B cell (primary cell): ENCODE results near the gene KMT2A. TPM values are rescaled to one million over a fixed set of nuclear protein-coding genes. Genes with fewer than 3 reads are reported as not detected.

ENCODE experiments used
- ATAC-seq: fragments of 200-7000 bp; cut with Tn5 transposase; one replicate; pipeline ENCODE4 v1.10.0; 2021; ENCODE audit warnings: low read depth, mild to moderate bottlenecking, moderate number of reproducible peaks, moderate library complexity
- CTCF ChIA-PET: fragments of 350-600 bp; sonication (Branson Sonifier 250); formaldehyde crosslinking; loops from one replicate; lab custom pipeline; 2021; ENCODE audit warnings: antibody characterized with exemption, inconsistent platforms; lab: Charles Lee
- POLR2A ChIA-PET: fragments of 350-600 bp; sonication (Branson Sonifier 250); formaldehyde crosslinking; loops from one replicate; lab custom pipeline; 2021; ENCODE audit warnings: antibody characterized with exemption; lab: Charles Lee
- DNase-seq: peaks from one replicate; pipeline ENCODE4 v3.0.0; 2013
- H2AFZ ChIP-seq: 2 replicates; pipeline ENCODE4 v1.6.1; 2012; ENCODE audit warnings: mild to moderate bottlenecking, low read depth, low read length; ENCODE audit not compliant: insufficient read depth, poor library complexity, severe bottlenecking
- H3K27ac ChIP-seq, 2 donors: 1 replicate in 1 of 2; 2 replicates in 1 of 2; pipeline ENCODE4 v1.5.1; 2012 to 2013; ENCODE audit warnings: low read length in 2 of 2, mild to moderate bottlenecking in 2 of 2, moderate library complexity in 1 of 2
- H3K27me3 ChIP-seq, 4 experiments: fragments of 200-600 bp in 1 of 4; sonication (generic) in 1 of 4; replicated peaks in 1 of 4; 1 replicate in 2 of 4; 2 replicates in 2 of 4; pipeline versions ENCODE4 v1.6.1 to v1.7.0; 2013 to 2016; ENCODE audit warnings: low read length in 3 of 4, mild to moderate bottlenecking in 2 of 4, mixed read lengths in 1 of 4, moderate library complexity in 1 of 4; ENCODE audit not compliant: insufficient read depth in 4 of 4, control insufficient read depth in 3 of 4; ENCODE audit errors: control extremely low read depth in 1 of 4
- H3K36me3 ChIP-seq, 2 experiments: replicated peaks in 1 of 2; 1 replicate in 1 of 2; 2 replicates in 1 of 2; pipeline versions ENCODE4 v1.6.1 to v1.7.1; 2013; ENCODE audit warnings: low read length in 1 of 2; ENCODE audit not compliant: insufficient read depth in 2 of 2, control insufficient read depth in 1 of 2; ENCODE audit errors: control extremely low read depth in 1 of 2, extremely low read depth in 1 of 2
- H3K4me1 ChIP-seq, 2 donors: fragments of 200-600 bp in 1 of 2; sonication (generic) in 1 of 2; 1 replicate in 1 of 2; 2 replicates in 1 of 2; pipeline versions ENCODE4 v1.5.1 to v1.6.1; 2013 to 2017; ENCODE audit warnings: low read length in 2 of 2; ENCODE audit not compliant: control insufficient read depth in 2 of 2, insufficient read depth in 2 of 2
- H3K4me2 ChIP-seq: replicated peaks from 2 replicates; pipeline ENCODE3; 2012; ENCODE audit warnings: mild to moderate bottlenecking, low read depth, low read length; ENCODE audit not compliant: poor library complexity, severe bottlenecking
- H3K4me3 ChIP-seq, 5 experiments: fragments of 200-600 bp in 1 of 5; sonication (generic) in 1 of 5; 1 replicate in 3 of 5; 2 replicates in 2 of 5; pipeline versions ENCODE4 v1.5.1 to v1.7.0; 2011 to 2016; ENCODE audit warnings: low read length in 4 of 5, mild to moderate bottlenecking in 4 of 5, low read depth in 2 of 5, control low read depth in 1 of 5, moderate library complexity in 1 of 5; ENCODE audit not compliant: insufficient read depth in 1 of 5; ENCODE audit errors: control extremely low read depth in 1 of 5, extremely low read depth in 1 of 5
- H3K79me2 ChIP-seq: fragments of 200-600 bp; sonication (generic); one replicate; pipeline ENCODE4 v1.6.0; 2016; ENCODE audit warnings: low read length; ENCODE audit not compliant: control insufficient read depth, insufficient read depth
- H3K9ac ChIP-seq: fragments of 200-600 bp; sonication (generic); 2 replicates; pipeline ENCODE4 v1.6.1; 2017; ENCODE audit warnings: mild to moderate bottlenecking, low read length, moderate library complexity
- H3K9me3 ChIP-seq, 3 donors: one replicate each; pipeline versions ENCODE4 v1.6.1 to v1.7.1; 2013; ENCODE audit warnings: low read length in 2 of 3; ENCODE audit not compliant: control insufficient read depth in 2 of 3, insufficient read depth in 1 of 3; ENCODE audit errors: control extremely low read depth in 1 of 3
- H4K20me1 ChIP-seq: 2 replicates; pipeline ENCODE4 v1.6.0; 2012; ENCODE audit warnings: mild to moderate bottlenecking, low read length; ENCODE audit not compliant: insufficient read depth, control insufficient read depth, poor library complexity, severe bottlenecking
- H3K27ac Mint-ChIP-seq: one replicate; pipeline ENCODE4 v1.8.0; 2021; ENCODE audit warnings: mixed read lengths
- H3K27me3 Mint-ChIP-seq: one replicate; pipeline ENCODE4 v1.8.0; 2021; ENCODE audit warnings: mixed read lengths
- H3K4me1 Mint-ChIP-seq: one replicate; pipeline ENCODE4 v1.8.0; 2021; ENCODE audit warnings: mixed read lengths
- H3K4me3 Mint-ChIP-seq: one replicate; pipeline ENCODE4 v1.8.0; 2021; ENCODE audit warnings: mixed read lengths
- H3K9me3 Mint-ChIP-seq: one replicate; pipeline ENCODE4 v1.8.0; 2022; ENCODE audit warnings: mixed read lengths; ENCODE audit not compliant: insufficient read depth
- CTCF ChIP-seq: fragments of 200-600 bp; IDR thresholded peaks from one replicate; pipeline ENCODE4 v1.8.0; 2022; ENCODE audit warnings: antibody characterized with exemption, mild to moderate bottlenecking
- EZH2 ChIP-seq: IDR thresholded peaks from 2 replicates; pipeline ENCODE4 v1.6.1; 2012; ENCODE audit warnings: borderline replicate concordance, low read depth, mild to moderate bottlenecking, moderate library complexity, low read length; ENCODE audit not compliant: insufficient read depth, poor library complexity, severe bottlenecking
- WGBS: methylation state at CpG from one replicate; pipeline ENCODE4 v1.1.5; 2013; ENCODE audit warnings: missing lambda C conversion rate; ENCODE audit not compliant: insufficient coverage; 5-methylcytosine and 5-hydroxymethylcytosine counted together
- intact Hi-C: fragments of 100-400 bp; cut with micrococcal nuclease; formaldehyde crosslinking; loops from one replicate; pipeline ENCODE4 v1.10.0; 2022
- polyA plus RNA-seq: library from polyadenylated mRNA; depleted of rRNA; stranded (reverse); fragments of >200 nt; gene quantifications from 2 replicates; pipeline ENCODE4 v1.2.3, GENCODE V29; 2012
- total RNA-seq, 2 donors: library from RNA; stranded (reverse); fragments of 120-200 nt in 1 of 2; gene quantifications; 1 replicate in 1 of 2; 2 replicates in 1 of 2; pipeline versions ENCODE4 v1.2.3 to v1.2.4, GENCODE V29; 2013 to 2022

The KMT2A gene
- total and polyA plus RNA-seq, 2 donors (not counting 1 experiment from before 2014, with no cell fraction given), result 32.1 to 175 TPM

DNA sequence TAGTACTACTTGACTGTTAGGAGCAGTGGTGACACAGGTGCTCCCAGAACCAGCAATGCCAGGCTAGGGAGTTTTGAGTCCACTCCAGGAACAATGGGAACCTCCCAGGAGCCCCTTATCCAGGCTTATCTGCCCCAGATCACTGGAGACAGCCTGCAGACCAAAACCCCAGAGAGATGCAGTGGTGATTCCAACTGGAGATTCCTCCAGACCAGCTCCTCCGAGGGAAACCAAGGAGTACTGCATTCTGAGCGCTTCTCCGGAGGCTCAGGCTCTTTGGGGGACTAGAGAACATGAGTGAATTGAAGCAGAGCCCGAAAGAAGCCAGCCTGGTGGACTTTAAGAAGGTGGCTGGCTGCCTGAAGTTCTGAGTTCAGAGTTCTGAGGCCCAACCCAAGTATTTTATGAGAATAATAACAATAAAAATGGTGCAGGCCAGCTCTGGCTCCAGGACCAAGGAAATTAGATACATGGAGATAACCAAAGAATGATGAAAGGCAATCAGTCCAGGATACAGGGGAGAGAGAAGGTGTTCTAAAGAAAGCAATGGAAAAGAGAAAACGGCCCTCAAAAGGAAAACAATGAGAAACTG, 93.4 kb downstream of the KMT2A start:
- Mint-ChIP-seq H3K4me3 (peak overlapping the region; percentile 97), H3K27me3 (no peaks in the 10 kb centered on the region), H3K4me1 (peaks cover 27% of the 10 kb centered on the region), H3K27ac (peak overlapping the region; percentile 65), H3K9me3 (no peaks in the 10 kb centered on the region)
- peak overlapping the region in 2 of 5 experiments; percentile 1 to 73 for H3K4me3 ChIP-seq
- ATAC-seq (no peak), DNase-seq (no peak)
- 93% methylated on average over 4 of the region's 5 CpGs for WGBS
- ChIA-PET CTCF (interaction anchor here (1.1 to 1.2 kb wide), 2 partner anchors 44 to 94 kb away, joined by 3 read pairs; no protein-coding TSS in a partner anchor), POLR2A (no interaction called here)
- no peaks in the 10 kb centered on the region for H4K20me1 ChIP-seq
- intact Hi-C loops, result loop anchor here (2.0 kb wide), 2 partner anchors 43 to 91 kb away; partner anchors contain the start of gene ARCN1
- TF ChIP-seq EZH2 (no peak), CTCF (no peak)
- peak overlapping the region; percentile 79 for H3K9ac ChIP-seq
- no peak overlapping the region for H3K27ac ChIP-seq
- H3K4me2 ChIP-seq, result peak overlapping the region; percentile 85
- H3K36me3 ChIP-seq, result no peaks in the 10 kb centered on the region
- H3K9me3 ChIP-seq, result no peaks in the 10 kb centered on the region
- H3K79me2 ChIP-seq, result no peaks in the 10 kb centered on the region
- H3K4me1 ChIP-seq, result peaks cover 14 to 21% of the 10 kb centered on the region in 2 donors
- H2AFZ ChIP-seq, result peak overlapping the region; percentile 100
- H3K27me3 ChIP-seq, result no peaks in the 10 kb centered on the region

DNA sequence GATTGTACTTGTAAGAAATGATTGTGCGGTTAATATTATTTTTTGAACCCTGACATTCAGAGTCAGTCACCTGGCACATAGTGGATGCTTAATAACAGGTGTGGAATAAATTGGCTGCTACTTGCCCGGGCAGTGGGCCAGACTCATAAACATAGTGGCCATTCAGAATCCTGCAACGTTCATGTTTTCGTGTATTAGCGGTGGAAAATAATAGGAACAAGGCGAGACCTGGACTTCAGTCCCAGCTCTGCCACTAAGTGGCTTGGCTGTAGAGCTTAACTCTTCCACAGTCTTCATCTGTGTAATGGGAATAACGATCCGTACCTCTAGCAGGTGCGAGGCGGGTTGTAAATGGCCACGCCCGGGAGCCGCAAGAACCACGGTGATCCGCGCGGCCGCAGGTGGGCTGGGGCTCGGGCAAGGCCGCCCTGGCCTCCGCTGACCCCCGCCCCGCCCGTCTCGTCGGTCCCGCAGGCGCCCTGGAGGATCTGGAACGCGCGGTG, 93.9 kb downstream of the KMT2A start:
- H3K79me2 ChIP-seq, result no peaks in the 10 kb centered on the region
- no peaks in the 10 kb centered on the region for H3K36me3 ChIP-seq
- H3K4me1 Mint-ChIP-seq, result peaks cover 24% of the 10 kb centered on the region
- H2AFZ ChIP-seq, result peak overlapping the region; percentile 100
- H3K9me3 Mint-ChIP-seq, result no peaks in the 10 kb centered on the region
- TF ChIP-seq EZH2, result no peak
- no peak for TF ChIP-seq CTCF
- intact Hi-C loops, result loop anchor here (2.0 kb wide), 2 partner anchors 43 to 91 kb away; partner anchors contain the start of gene ARCN1
- no peaks in the 10 kb centered on the region for H3K9me3 ChIP-seq
- ATAC-seq (no peak), DNase-seq (no peak)
- H3K4me3 ChIP-seq, result peak overlapping the region; percentile 1 to 87 (median 73)
- ChIA-PET CTCF (interaction anchor here (1.0 to 1.2 kb wide), 3 partner anchors 21 to 95 kb away, joined by 3 read pairs; no protein-coding TSS in a partner anchor), POLR2A (interaction anchor here (1.2 kb wide), 1 partner anchor 95 kb away, joined by 4 read pairs; no protein-coding TSS in a partner anchor)
- H3K27ac Mint-ChIP-seq, result peak overlapping the region; percentile 65
- H3K27me3 Mint-ChIP-seq, result no peaks in the 10 kb centered on the region
- H3K27me3 ChIP-seq, result no peaks in the 10 kb centered on the region
- H3K27ac ChIP-seq, result peak overlapping the region in 1 of 2 donors; percentile 42
- H4K20me1 ChIP-seq, result no peaks in the 10 kb centered on the region
- peak overlapping the region; percentile 85 for H3K4me2 ChIP-seq
- H3K9ac ChIP-seq, result peak overlapping the region; percentile 79
- peak overlapping the region; percentile 97 for H3K4me3 Mint-ChIP-seq
- WGBS, result 5% methylated on average over 31 of the region's 31 CpGs
- H3K4me1 ChIP-seq, result peaks cover 14 to 21% of the 10 kb centered on the region in 2 donors
